Keratinocyte (primary cell): ENCODE measurements around the gene ASGR1.
"Not testable (repeated sequence)": the region's sequence is repeated elsewhere in the genome, so short reads cannot be mapped to it uniquely, and the experiment has no call there.

Experiments used
- CTCF ChIP-seq, 3 experiments: IDR thresholded peaks in 1 of 3; conservative IDR thresholded peaks in 1 of 3; optimal IDR thresholded peaks in 1 of 3; 2 replicates in 2 of 3; 3 replicates in 1 of 3; pipeline versions ENCODE3 to v1.5.1; 2011; ENCODE audit warnings: low read length in 3 of 3, mild to moderate bottlenecking in 3 of 3, moderate library complexity in 2 of 3, control low read depth in 1 of 3, inconsistent platforms in 1 of 3; ENCODE audit not compliant: insufficient read depth in 2 of 3; ENCODE audit errors: extremely low read depth in 1 of 3
- EZH2 ChIP-seq: IDR thresholded peaks from one replicate; pipeline ENCODE4 v1.6.1; 2012; ENCODE audit warnings: inconsistent platforms, mild to moderate bottlenecking, low read length, moderate library complexity

GRCh38 chr17:7126386-7126785, 52.8 kb downstream of the ASGR1 start:
- not testable (repeated sequence) for TF ChIP-seq CTCF (optimal IDR thresholded peaks at IDR 0.05 in 1 of 3, IDR thresholded peaks at IDR 0.05 in 1 of 3, conservative IDR thresholded peaks at IDR 0.05 in 1 of 3; ENCODE audit: extremely low read depth in 1 of 3, insufficient read depth in 2 of 3, low read length in 3 of 3); EZH2
